ENCODE data around the gene CALD1. TPM values are rescaled to one million over a fixed set of nuclear protein-coding genes. Genes with fewer than 3 reads are reported as not detected.

The CALD1 gene, protein sequence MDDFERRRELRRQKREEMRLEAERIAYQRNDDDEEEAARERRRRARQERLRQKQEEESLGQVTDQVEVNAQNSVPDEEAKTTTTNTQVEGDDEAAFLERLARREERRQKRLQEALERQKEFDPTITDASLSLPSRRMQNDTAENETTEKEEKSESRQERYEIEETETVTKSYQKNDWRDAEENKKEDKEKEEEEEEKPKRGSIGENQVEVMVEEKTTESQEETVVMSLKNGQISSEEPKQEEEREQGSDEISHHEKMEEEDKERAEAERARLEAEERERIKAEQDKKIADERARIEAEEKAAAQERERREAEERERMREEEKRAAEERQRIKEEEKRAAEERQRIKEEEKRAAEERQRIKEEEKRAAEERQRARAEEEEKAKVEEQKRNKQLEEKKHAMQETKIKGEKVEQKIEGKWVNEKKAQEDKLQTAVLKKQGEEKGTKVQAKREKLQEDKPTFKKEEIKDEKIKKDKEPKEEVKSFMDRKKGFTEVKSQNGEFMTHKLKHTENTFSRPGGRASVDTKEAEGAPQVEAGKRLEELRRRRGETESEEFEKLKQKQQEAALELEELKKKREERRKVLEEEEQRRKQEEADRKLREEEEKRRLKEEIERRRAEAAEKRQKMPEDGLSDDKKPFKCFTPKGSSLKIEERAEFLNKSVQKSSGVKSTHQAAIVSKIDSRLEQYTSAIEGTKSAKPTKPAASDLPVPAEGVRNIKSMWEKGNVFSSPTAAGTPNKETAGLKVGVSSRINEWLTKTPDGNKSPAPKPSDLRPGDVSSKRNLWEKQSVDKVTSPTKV
- total RNA-seq (2021) (120 to 147 TPM (median 127 TPM) in 3 replicates), Bru-seq, nascent RNA (percentile 85 among the genes with signal in this experiment)
- long read RNA-seq, experiment 1, full-length matches to known transcripts: 526 of 901 reads
- long read RNA-seq, experiment 1, partial matches to known transcripts: 145 of 901 reads
- long read RNA-seq, experiment 1, other reads (novel, unspliced or antisense): 230 of 901 reads
- long read RNA-seq, experiment 2, full-length matches to known transcripts: 13 of 156 reads
- long read RNA-seq, experiment 2, partial matches to known transcripts: 70 of 156 reads
- long read RNA-seq, experiment 2, other reads (novel, unspliced or antisense): 73 of 156 reads
- long read RNA-seq, experiment 3, full-length matches to known transcripts: 37 of 138 reads
- long read RNA-seq, experiment 3, partial matches to known transcripts: 76 of 138 reads
- long read RNA-seq, experiment 3, other reads (novel, unspliced or antisense): 25 of 138 reads

GRCh38 chr7:134778941-134779740, at the start of gene CALD1:
Gene CALD1, plus strand, starts transcription at chr7:134779634. Its CDS starts 88,100 bp downstream, at chr7:134867734.
- ChIA-PET POLR2A (interaction anchor here (0.6 kb wide), 1 partner anchor 62 kb away, joined by 3 read pairs; no protein-coding TSS in a partner anchor), CTCF (interaction anchor here (1.2 kb wide), 1 partner anchor 89 kb away, joined by 3 read pairs; no protein-coding TSS in a partner anchor)
- Mint-ChIP-seq H3K27me3 (ENCODE audit: low read depth) (no peaks in the 10 kb centered on the region), H3K4me3 (peak within 1 kb of the TSS; percentile 88), H3K9me3 (no peaks in the 10 kb centered on the region), H3K4me1 (peaks cover 21% of the 10 kb centered on the region), H3K36me3 (no peaks in the 10 kb centered on the region; the same call in 1 of the 2 replicates), H3K27ac (peak within 1 kb of the TSS; percentile 98)
- DNase-seq (ENCODE audit: low spot score) (peak; percentile 84), ATAC-seq (peak; percentile 94)
- no peak for TF ChIP-seq STAT6 (CRISPR knock-in tag; conservative IDR thresholded peaks at IDR 0.05; ENCODE audit: low read depth)
- TF ChIP-seq SOX15 (CRISPR knock-in tag; IDR thresholded peaks at IDR 0.05): no peak
- 0 out of 2 replicates have a peak, but pooled peaks have one; percentile 41 for TF ChIP-seq ZBTB21 (CRISPR knock-in tag; IDR thresholded peaks at IDR 0.05; ENCODE audit: borderline replicate concordance)
- TF ChIP-seq MXD4 (CRISPR knock-in tag; IDR thresholded peaks at IDR 0.05; ENCODE audit: borderline replicate concordance): no peak
- TF ChIP-seq SMAD4 (CRISPR knock-in tag; IDR thresholded peaks at IDR 0.05): no peak
- TF ChIP-seq MAX (CRISPR knock-in tag; IDR thresholded peaks at IDR 0.05): peak; percentile 24; the same call in 1 of the 2 replicates
- TF ChIP-seq SP1 (CRISPR knock-in tag; conservative IDR thresholded peaks at IDR 0.05): peak; percentile 42; the same call in 1 of the 2 replicates
- TF ChIP-seq FOXK1 (CRISPR knock-in tag; IDR thresholded peaks at IDR 0.05): peak; percentile 93
- TF ChIP-seq PREB (CRISPR knock-in tag; IDR thresholded peaks at IDR 0.05; ENCODE audit: borderline replicate concordance): no peak
- no peak for TF ChIP-seq ZMAT4 (CRISPR knock-in tag; IDR thresholded peaks at IDR 0.05)
- TF ChIP-seq ATF6 (CRISPR knock-in tag; IDR thresholded peaks at IDR 0.05): no peak
- no peak for TF ChIP-seq E2F5 (CRISPR knock-in tag; IDR thresholded peaks at IDR 0.05)
- no peak for TF ChIP-seq FOXJ3 (CRISPR knock-in tag; IDR thresholded peaks at IDR 0.05; ENCODE audit: borderline replicate concordance)
- no peak for TF ChIP-seq CTCF (IDR thresholded peaks at IDR 0.05)
- TF ChIP-seq, protein P1, sequence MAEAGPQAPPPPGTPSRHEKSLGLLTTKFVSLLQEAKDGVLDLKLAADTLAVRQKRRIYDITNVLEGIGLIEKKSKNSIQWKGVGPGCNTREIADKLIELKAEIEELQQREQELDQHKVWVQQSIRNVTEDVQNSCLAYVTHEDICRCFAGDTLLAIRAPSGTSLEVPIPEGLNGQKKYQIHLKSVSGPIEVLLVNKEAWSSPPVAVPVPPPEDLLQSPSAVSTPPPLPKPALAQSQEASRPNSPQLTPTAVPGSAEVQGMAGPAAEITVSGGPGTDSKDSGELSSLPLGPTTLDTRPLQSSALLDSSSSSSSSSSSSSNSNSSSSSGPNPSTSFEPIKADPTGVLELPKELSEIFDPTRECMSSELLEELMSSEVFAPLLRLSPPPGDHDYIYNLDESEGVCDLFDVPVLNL (CRISPR knock-in tag; IDR thresholded peaks at IDR 0.05; ENCODE audit: borderline replicate concordance, low read depth): no peak
- TF ChIP-seq ESRRA (CRISPR knock-in tag; IDR thresholded peaks at IDR 0.05; ENCODE audit: borderline replicate concordance): no peak
- no peak for TF ChIP-seq OVOL2 (CRISPR knock-in tag; IDR thresholded peaks at IDR 0.05; ENCODE audit: borderline replicate concordance)
- TF ChIP-seq JAZF1 (CRISPR knock-in tag; IDR thresholded peaks at IDR 0.05): no peak
- no peak for TF ChIP-seq ZNF232 (CRISPR knock-in tag; IDR thresholded peaks at IDR 0.05)
- no peak for TF ChIP-seq NFYB (CRISPR knock-in tag; conservative IDR thresholded peaks at IDR 0.05; ENCODE audit: low read depth)
- no peak for TF ChIP-seq GABPB1 (CRISPR knock-in tag; IDR thresholded peaks at IDR 0.05)

Data from WTC11 (cell line).